ENCODE results near the gene CD209.

CD209 gene

GRCh38 chr19:7734220-7735203, 12.8 kb downstream of the CD209 start:
- TF ChIP-seq, protein P1, sequence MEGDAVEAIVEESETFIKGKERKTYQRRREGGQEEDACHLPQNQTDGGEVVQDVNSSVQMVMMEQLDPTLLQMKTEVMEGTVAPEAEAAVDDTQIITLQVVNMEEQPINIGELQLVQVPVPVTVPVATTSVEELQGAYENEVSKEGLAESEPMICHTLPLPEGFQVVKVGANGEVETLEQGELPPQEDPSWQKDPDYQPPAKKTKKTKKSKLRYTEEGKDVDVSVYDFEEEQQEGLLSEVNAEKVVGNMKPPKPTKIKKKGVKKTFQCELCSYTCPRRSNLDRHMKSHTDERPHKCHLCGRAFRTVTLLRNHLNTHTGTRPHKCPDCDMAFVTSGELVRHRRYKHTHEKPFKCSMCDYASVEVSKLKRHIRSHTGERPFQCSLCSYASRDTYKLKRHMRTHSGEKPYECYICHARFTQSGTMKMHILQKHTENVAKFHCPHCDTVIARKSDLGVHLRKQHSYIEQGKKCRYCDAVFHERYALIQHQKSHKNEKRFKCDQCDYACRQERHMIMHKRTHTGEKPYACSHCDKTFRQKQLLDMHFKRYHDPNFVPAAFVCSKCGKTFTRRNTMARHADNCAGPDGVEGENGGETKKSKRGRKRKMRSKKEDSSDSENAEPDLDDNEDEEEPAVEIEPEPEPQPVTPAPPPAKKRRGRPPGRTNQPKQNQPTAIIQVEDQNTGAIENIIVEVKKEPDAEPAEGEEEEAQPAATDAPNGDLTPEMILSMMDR (IDR thresholded peaks at IDR 0.05; ENCODE audit: low read depth, low read length, missing control alignments) = no peak
- no peak overlapping the region for H3K4me3 ChIP-seq (ENCODE audit: low read depth, low read length)
- no peak for DNase-seq (ENCODE audit: low read depth)
- in situ Hi-C loops (cut with HindIII; ENCODE audit: low sequenced_read_pairs) = no loop called here

DNA sequence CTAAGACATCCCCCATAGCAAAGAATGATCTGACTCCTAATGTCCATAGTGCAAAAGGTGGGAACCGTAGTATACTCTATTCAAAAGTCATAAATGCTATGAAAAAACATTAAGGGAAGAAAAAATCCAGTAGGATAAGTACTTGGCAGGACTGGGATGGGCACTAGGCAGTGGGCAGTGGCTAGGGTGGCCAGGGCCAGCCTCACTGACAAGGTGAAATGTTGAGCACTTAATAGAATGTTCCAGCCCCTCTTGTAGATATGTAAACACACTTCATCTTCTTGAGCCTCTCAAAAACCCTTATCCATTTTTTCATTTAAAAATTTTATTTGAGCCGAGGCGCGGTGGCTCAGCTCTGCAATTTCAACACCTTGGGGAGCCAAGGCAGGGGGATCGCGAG, 14.0 kb downstream of the CD209 start:
- H3K4me3 ChIP-seq (ENCODE audit: low read depth, low read length) = no peak overlapping the region
- DNase-seq (ENCODE audit: low read depth) = no peak
- TF ChIP-seq, protein P1 (IDR thresholded peaks at IDR 0.05; ENCODE audit: low read depth, low read length, missing control alignments) = no peak
- in situ Hi-C loops (cut with HindIII; ENCODE audit: low sequenced_read_pairs) = no loop called here

DNA sequence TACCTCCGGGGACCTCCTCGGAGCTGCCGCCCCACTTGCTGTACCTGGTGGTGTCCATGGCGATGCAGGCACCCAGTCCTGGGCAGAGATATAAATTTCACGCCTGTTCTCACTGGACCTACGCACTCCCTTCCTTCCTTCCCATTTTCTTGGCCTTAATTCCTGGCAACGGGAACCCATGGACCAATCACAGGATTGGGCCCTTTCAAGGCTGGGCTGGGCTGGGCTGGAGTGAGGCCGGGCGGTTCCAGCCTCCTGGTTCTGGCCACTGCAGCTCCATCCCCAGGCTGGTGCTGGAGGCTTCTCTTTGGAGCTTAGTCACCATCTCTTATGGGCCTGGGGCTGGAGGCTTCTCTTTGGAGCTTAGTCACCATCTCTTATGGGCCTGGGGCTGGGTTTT, 15.3 kb downstream of the CD209 start, which contains the start of gene CLEC4G:
TSS of gene CLEC4G (minus strand) at position 66 of the 400 bp plus-strand sequence. CDS start at position 58, 8 bp downstream.
- in situ Hi-C loops (cut with HindIII; ENCODE audit: low sequenced_read_pairs) = no loop called here
- no peak for DNase-seq (ENCODE audit: low read depth)
- TF ChIP-seq, protein P1 (IDR thresholded peaks at IDR 0.05; ENCODE audit: low read depth, low read length, missing control alignments) = no peak
- no peak within 1 kb of the TSS for H3K4me3 ChIP-seq (ENCODE audit: low read depth, low read length)

GRCh38 chr19:7731615-7732014, 15.7 kb downstream of the CD209 start:
- in situ Hi-C loops (cut with HindIII; ENCODE audit: low sequenced_read_pairs) = no loop called here
- no peak for DNase-seq (ENCODE audit: low read depth)
- TF ChIP-seq, protein P1 (IDR thresholded peaks at IDR 0.05; ENCODE audit: low read depth, low read length, missing control alignments) = no peak
- H3K4me3 ChIP-seq (ENCODE audit: low read depth, low read length) = no peak overlapping the region

- no peak for DNase-seq (ENCODE audit: low read depth)
- in situ Hi-C loops (cut with HindIII; ENCODE audit: low sequenced_read_pairs) = no loop called here
- H3K4me3 ChIP-seq (ENCODE audit: low read depth, low read length) = no peak overlapping the region
- TF ChIP-seq, protein P1 (IDR thresholded peaks at IDR 0.05; ENCODE audit: low read depth, low read length, missing control alignments) = no peak
These were observed 16.1 kb downstream of the CD209 start for GRCh38 chr19:7731218-7731595.

DNA sequence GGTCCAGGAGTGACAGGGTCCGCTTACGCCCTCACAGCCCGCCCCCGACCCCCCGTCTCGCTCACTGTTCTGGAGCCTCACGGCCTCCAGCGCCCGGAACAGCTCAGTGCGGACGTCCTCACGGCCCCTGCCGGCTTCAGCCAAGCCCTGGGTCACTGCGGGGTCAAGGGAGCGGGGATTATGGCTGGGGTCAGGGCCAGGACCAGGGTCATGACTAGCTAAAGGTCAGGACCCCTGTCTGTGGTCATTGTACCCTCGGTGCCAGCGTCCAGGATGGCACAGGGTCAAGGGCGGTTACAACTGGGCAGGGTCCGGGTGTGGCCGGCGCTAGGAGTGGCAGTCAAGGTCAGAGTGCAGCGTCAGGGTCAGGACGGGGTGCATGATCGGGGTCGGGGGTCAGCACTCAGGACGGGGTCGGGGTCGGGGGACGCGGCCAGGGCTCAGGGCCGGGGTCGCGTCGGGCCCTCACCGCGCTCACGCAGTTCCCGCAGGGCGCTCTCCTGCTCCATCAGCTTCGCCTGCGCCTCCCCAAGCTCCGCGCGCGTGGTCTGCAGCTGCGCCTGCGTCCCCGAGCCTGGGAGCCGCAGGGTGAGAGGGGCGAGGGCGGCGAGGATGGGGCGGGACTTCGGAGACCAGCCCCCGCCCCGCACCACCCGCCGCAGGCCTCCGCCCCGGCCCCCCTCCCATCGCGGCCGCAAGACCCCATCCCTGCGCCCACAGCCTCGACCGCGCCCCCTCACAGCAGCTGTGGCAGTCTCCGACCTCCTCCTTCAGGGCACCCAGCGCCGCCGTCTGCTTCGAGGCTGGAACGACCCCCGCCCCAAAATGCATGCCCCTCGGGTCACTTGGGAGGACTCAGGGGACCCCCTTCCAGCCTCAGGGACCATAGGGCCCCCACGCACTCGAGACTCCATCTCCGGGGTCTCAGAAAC, 16.8 kb downstream of the CD209 start:
- no peak overlapping the region for H3K4me3 ChIP-seq (ENCODE audit: low read depth, low read length)
- in situ Hi-C loops (cut with HindIII; ENCODE audit: low sequenced_read_pairs) = no loop called here

More for the DNA sequence above, 16.8 kb downstream of the CD209 start:
- TF ChIP-seq, protein P1 (IDR thresholded peaks at IDR 0.05; ENCODE audit: low read depth, low read length, missing control alignments) = no peak
- no peak for DNase-seq (ENCODE audit: low read depth)

All from astrocyte of the cerebellum (primary cell).